GM12875 (cell line): ENCODE data around the gene LOXHD1.

Experiments used
- H3K4me3 ChIP-seq: one replicate; pipeline ENCODE4 v1.5.1; 2011; ENCODE audit warnings: low read depth, low read length, control low read depth
- CTCF ChIP-seq: IDR thresholded peaks from 2 replicates; pipeline ENCODE4 v1.5.1; 2011; ENCODE audit warnings: low read depth, mild to moderate bottlenecking, control low read depth, inconsistent platforms, low read length, moderate library complexity, borderline replicate concordance; ENCODE audit not compliant: insufficient read depth

Gene LOXHD1

GRCh38 chr18:46468426-46469180 lies 188.4 kb downstream of the LOXHD1 start:
- no peak for TF ChIP-seq CTCF
- H3K4me3 ChIP-seq = no peak overlapping the region

- H3K4me3 ChIP-seq = no peak overlapping the region
- no peak for TF ChIP-seq CTCF
Observed at GRCh38 chr18:46466234-46467160, 190.5 kb downstream of the LOXHD1 start.

GRCh38 chr18:46464926-46465655 lies 191.9 kb downstream of the LOXHD1 start:
- no peak overlapping the region for H3K4me3 ChIP-seq
- no peak for TF ChIP-seq CTCF

GRCh38 chr18:46462523-46462922 lies 194.5 kb downstream of the LOXHD1 start:
- no peak overlapping the region for H3K4me3 ChIP-seq
- TF ChIP-seq CTCF = no peak

GRCh38 chr18:46461993-46462392 lies 195.0 kb downstream of the LOXHD1 start:
- no peak for TF ChIP-seq CTCF
- no peak overlapping the region for H3K4me3 ChIP-seq

GRCh38 chr18:46460754-46461153 lies 196.3 kb downstream of the LOXHD1 start:
- TF ChIP-seq CTCF = no peak
- H3K4me3 ChIP-seq = no peak overlapping the region
